B cell (primary cell): ENCODE data around the gene HLA-DMB.

Experiments used
- CTCF ChIP-seq: fragments of 200-600 bp; IDR thresholded peaks from one replicate; pipeline ENCODE4 v1.8.0; 2022; ENCODE audit warnings: antibody characterized with exemption, mild to moderate bottlenecking
- EZH2 ChIP-seq: IDR thresholded peaks from 2 replicates; pipeline ENCODE4 v1.6.1; 2012; ENCODE audit warnings: borderline replicate concordance, low read depth, mild to moderate bottlenecking, moderate library complexity, low read length; ENCODE audit not compliant: insufficient read depth, poor library complexity, severe bottlenecking

GRCh38 chr6:32935551-32936238 is 5.1 kb downstream of the HLA-DMB start:
- no peak for TF ChIP-seq CTCF
- TF ChIP-seq EZH2 = no peak
